Sciatic nerve (tissue), 2 donors: Measurements from ENCODE around the gene CACNA1S. TPM values are rescaled to one million over a fixed set of nuclear protein-coding genes. Genes with fewer than 3 reads are reported as not detected.

Experiments
- ATAC-seq: fragments of 200-7000 bp; cut with Tn5 transposase; one replicate; pipeline ENCODE4 v1.9.1; 2020; ENCODE audit warnings: mild to moderate bottlenecking, moderate library complexity
- DNase-seq: peaks from one replicate; pipeline ENCODE4 v3.0.0-alpha.2; 2020; ENCODE audit warnings: low spot score
- intact Hi-C: fragments of 100-400 bp; cut with DNase I; formaldehyde crosslinking; loops from one replicate; pipeline ENCODE4 v1.14.2; 2022
- total RNA-seq: library from RNA; stranded (reverse); fragmentation: NEBNext Ultra II Directional; extraction: Animal tissue kit (Norgen Biotek cat#: 25700); gene quantifications from one replicate; pipeline ENCODE4 v1.2.1, GENCODE V29; 2021
- donor health status: DM: no; HTN: no; CAD: no.
- donor health status: DM: no; HTN: no; CAD: no.

CACNA1S gene
- total RNA-seq, 1 donor from 2014 or later: not detected

GRCh38 chr1:201008666-201009360 lies 103.4 kb downstream of the CACNA1S start:
- DNase-seq: no peak
- no peak for ATAC-seq
- intact Hi-C loops: no loop called here

DNA sequence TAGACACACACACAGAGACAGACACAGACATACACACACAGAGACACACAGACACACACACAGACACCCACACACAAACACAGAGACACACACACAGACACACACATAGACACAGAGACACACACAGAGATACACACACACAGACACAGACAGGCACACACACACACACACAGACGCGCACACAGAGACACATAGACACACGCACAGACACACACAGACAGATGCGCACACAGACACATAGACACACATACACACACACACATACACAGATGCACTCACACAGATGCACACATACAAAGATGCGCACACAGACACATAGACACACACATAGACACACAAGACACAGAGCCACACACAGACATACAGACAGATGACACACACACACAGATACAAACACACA lies 104.7 kb downstream of the CACNA1S start:
- no peak for ATAC-seq
- no peak for DNase-seq
- intact Hi-C loops: no loop called here

DNA sequence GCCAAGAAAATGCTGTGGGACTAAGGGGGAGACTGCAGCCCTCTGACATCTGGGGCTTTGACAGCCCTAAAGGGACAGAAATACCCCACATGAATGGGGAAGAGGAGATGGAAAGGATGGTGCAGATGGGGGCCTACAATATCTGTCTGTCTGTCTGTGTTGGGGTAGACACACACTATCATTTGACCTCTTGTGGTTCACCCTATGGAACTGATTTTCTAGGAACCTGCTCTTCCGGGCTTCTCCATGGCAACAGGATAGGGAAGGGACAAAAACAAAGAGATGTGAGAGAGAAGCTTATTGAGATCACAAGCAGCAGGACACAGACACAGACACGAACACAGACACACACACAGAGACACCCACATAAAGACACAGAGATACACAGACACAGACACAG lies 105.8 kb downstream of the CACNA1S start:
- no peak for DNase-seq
- ATAC-seq: no peak
- intact Hi-C loops: no loop called here

GRCh38 chr1:201004732-201005131 lies 107.5 kb downstream of the CACNA1S start:
- intact Hi-C loops: no loop called here
- DNase-seq (no peak), ATAC-seq (no peak)

DNA sequence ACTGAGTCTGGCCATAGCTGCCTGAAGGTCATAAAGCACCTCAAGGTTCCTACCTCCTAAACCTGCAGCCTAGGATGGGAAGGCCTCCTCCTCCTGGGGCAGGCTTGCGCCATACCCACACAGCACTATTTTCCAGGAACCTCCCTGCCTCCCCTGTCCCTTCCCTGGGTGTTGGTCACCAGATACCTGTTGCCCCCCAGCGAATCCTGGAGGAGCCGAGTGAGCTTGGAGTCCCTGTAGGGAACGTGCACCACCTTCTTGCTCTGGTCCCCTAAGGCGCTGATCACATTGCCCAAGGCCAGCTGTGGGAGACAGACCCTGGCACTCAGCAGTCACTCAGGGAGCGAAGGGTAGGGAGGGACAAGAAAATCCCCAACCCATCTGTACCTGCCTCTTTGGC lies 108.1 kb downstream of the CACNA1S start:
- intact Hi-C loops: no loop called here
- no peak for ATAC-seq
- no peak for DNase-seq

DNA sequence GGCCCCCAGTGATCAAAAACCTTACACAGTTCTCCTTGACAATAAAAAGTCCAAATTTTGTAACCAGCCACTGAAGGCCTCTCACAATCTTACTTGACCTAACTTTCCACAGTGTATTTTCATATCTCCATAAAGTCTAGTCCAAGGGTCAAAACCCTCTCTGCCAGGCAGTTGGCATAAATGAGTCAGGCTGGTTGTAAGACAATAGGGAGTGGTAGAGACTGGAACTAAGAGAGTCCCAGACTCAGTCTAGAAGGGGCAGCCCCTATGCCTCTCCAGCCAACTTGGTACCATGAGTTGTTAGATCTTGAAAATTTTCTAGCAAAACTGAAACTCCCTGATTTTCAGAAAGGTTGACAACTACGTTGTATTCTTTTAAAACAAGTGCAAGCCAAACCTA lies 109.7 kb downstream of the CACNA1S start:
- intact Hi-C loops: no loop called here
- ATAC-seq (no peak), DNase-seq (no peak)

DNA sequence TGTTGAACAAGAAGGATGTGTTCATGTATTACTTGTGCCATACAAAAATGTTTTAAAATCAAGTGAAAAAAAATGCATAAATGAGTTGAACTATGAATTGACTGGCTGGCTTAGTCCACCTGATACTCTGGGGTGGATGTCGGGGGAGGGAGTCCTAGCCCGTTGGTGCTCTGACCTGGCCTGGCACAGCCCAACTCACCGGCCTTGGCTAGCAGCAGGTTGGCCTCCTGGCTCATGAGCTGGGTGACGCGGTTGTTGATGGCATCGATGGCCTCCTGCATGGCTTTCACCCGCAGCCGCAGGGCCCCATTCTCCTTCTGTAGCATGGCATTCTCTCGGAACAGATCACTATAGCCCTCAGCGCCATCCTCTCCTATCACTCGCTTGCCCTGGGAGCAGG lies 110.3 kb downstream of the CACNA1S start:
- intact Hi-C loops: no loop called here
- ATAC-seq: no peak

DNA sequence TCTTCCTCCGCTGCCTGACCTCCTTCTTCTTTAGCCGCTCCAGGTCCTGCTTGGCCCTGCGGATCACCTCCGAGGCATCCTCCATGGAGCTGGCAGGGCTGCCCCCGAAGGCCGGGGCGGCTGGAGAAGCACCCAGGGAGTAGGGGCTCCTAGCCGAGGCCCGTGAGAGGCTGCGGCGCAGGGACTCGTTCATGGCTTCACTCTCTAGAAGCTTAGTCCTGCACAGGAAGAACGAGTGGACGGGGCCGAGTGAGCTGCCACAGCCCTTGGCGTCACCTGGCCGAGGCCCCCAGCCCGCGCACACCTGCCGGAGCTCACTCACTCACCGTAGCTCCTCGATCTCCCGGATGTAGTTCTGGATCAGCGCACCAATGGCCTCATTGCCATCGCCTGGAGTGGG lies 111.8 kb downstream of the CACNA1S start:
- DNase-seq (no peak), ATAC-seq (peak; percentile 17)
- intact Hi-C loops: no loop called here

More for the DNA sequence above, 110.3 kb downstream of the CACNA1S start:
- no peak for DNase-seq

GRCh38 chr1:200999667-201000066 lies 112.6 kb downstream of the CACNA1S start:
- ATAC-seq (no peak), DNase-seq (no peak)
- intact Hi-C loops: no loop called here

DNA sequence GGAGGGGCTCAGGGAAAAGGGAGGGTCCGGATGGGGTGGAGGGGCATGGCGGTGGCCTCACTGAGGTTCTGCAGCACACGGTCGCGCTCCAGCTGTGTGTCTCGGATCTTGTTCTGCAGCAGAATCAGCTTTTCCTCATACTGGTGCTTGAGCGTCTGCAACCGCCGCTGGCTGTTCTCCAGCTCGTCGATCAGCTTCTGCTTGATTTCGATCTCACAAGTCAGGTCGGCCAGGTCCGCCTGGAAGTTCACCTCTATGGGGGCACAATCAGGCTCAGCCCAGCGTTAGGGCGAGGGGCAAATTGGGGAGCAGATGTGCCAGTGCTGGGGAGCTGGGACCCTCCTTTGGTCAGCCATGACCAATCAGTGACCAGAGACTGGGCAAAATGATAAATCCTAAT lies 113.9 kb downstream of the CACNA1S start:
- ATAC-seq (no peak), DNase-seq (no peak)
- intact Hi-C loops: no loop called here

DNA sequence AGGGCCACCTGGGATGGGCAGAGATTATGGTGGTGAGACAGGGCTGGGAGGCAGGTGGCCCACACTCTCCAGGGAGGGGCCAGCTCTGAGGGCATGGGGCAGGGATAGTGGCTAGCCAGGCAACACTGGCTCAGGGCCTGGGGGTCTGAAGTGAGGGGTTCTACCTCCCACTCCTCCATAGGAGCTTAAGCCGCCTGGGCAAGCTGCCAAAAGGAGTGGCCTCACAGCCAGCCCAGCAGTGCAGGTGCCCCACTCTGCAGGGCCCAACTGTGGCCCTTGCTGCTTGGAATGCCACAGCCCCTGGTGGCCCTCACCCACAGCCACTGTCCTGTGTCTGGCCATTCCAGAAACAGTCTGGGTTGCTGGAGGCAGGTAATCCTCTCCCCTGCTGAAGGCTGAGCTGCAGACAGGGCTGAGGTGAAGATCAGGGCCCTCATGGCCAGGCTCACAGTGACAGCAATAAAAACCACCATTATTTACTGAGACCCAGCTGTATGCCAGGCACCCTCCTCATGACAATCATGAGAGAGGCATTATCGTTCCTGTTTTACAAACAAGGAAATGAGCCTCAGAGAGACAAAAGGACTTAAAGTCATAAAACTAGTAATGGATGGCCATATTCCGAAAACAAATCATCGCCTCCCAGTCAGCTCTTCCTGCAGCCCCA lies 119.7 kb downstream of the CACNA1S start:
- intact Hi-C loops: no loop called here
- no peak for ATAC-seq
- no peak for DNase-seq

- ATAC-seq (no peak), DNase-seq (no peak)
- intact Hi-C loops: no loop called here
Observed at GRCh38 chr1:200991097-200991614, 121.1 kb downstream of the CACNA1S start.

- ATAC-seq (no peak), DNase-seq (no peak)
- intact Hi-C loops: no loop called here
Observed at GRCh38 chr1:200990114-200990513, 122.1 kb downstream of the CACNA1S start.

Other genes starting within 250 kb of the CACNA1S start
- gene GPR25, start 239.4 kb downstream of the CACNA1S start, total RNA-seq: not detected
- 0.45 TPM for gene INAVA, start 217.5 kb downstream of the CACNA1S start, total RNA-seq
- gene KIF21B, start 88.7 kb downstream of the CACNA1S start, total RNA-seq: 3.7 TPM
- gene ASCL5, start 14.8 kb upstream of the CACNA1S start, total RNA-seq: not detected
- gene TMEM9, start 42.0 kb upstream of the CACNA1S start, total RNA-seq: 42.9 TPM
- gene IGFN1, start 78.4 kb upstream of the CACNA1S start, total RNA-seq: 1.7 TPM
- gene PKP1, start 171.1 kb upstream of the CACNA1S start, total RNA-seq: 8.2 TPM